Transverse colon (tissue), 4 donors: ENCODE measurements around the gene NNMT.

ENCODE experiments used
- POLR2A ChIP-seq: fragments of 450-650 bp; IDR thresholded peaks from one replicate; pipeline ENCODE4 v1.6.1; 2016; ENCODE audit warnings: antibody characterized with exemption, mild to moderate bottlenecking, moderate library complexity
- POLR2AphosphoS5 ChIP-seq, 3 donors: sonication (generic); formaldehyde crosslinking; IDR thresholded peaks; one replicate each; pipeline ENCODE4 v1.6.1; 2016; ENCODE audit warnings: antibody characterized with exemption in 3 of 3
- TF ChIP-seq, protein P1 (sequence below), 5 experiments: fragments of 200-600 bp in 3 of 5; fragments of 450-650 bp in 2 of 5; sonication (generic) in 3 of 5; IDR thresholded peaks; 1 replicate in 2 of 5; 2 replicates in 3 of 5; pipeline ENCODE4 v1.5.1; 2016 to 2017; ENCODE audit warnings: antibody characterized with exemption in 5 of 5, inconsistent platforms in 3 of 5, mild to moderate bottlenecking in 2 of 5, moderate library complexity in 1 of 5

GRCh38 chr11:114256967-114257286, 39.3 kb upstream of the NNMT start:
- TF ChIP-seq POLR2AphosphoS5 (IDR thresholded peaks at IDR 0.05), result no peak
- TF ChIP-seq, protein P1, sequence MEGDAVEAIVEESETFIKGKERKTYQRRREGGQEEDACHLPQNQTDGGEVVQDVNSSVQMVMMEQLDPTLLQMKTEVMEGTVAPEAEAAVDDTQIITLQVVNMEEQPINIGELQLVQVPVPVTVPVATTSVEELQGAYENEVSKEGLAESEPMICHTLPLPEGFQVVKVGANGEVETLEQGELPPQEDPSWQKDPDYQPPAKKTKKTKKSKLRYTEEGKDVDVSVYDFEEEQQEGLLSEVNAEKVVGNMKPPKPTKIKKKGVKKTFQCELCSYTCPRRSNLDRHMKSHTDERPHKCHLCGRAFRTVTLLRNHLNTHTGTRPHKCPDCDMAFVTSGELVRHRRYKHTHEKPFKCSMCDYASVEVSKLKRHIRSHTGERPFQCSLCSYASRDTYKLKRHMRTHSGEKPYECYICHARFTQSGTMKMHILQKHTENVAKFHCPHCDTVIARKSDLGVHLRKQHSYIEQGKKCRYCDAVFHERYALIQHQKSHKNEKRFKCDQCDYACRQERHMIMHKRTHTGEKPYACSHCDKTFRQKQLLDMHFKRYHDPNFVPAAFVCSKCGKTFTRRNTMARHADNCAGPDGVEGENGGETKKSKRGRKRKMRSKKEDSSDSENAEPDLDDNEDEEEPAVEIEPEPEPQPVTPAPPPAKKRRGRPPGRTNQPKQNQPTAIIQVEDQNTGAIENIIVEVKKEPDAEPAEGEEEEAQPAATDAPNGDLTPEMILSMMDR (IDR thresholded peaks at IDR 0.05), result no peak
- no peak for TF ChIP-seq POLR2A
